NB4 (cell line): ENCODE results near the gene KRTAP12-4.
"Not testable (repeated sequence)": the region's sequence is repeated elsewhere in the genome, so short reads cannot be mapped to it uniquely, and the experiment has no call there.

Source experiments
- DNase-seq: peaks from one replicate; pipeline ENCODE4 v3.0.0; 2010; ENCODE audit warnings: low read depth
- H3K4me3 ChIP-seq: one replicate; pipeline ENCODE4 v1.5.1; 2011; ENCODE audit warnings: mild to moderate bottlenecking, low read depth, low read length, moderate library complexity
- MYC ChIP-seq: IDR thresholded peaks from 2 replicates; pipeline ENCODE4 v1.6.1; 2011; ENCODE audit warnings: low read depth, low read length
- POLR2A ChIP-seq: IDR thresholded peaks from 2 replicates; pipeline ENCODE4 v1.6.1; 2011; ENCODE audit warnings: mild to moderate bottlenecking; ENCODE audit not compliant: insufficient read length; ENCODE audit errors: extremely low read depth
- TF ChIP-seq, protein P1 (sequence below): IDR thresholded peaks from 2 replicates; pipeline ENCODE4 v1.6.1; 2011; ENCODE audit warnings: low read depth, low read length
- TF ChIP-seq, protein P2 (sequence below): IDR thresholded peaks from one replicate; pipeline ENCODE4 v1.5.1; 2012; ENCODE audit warnings: low read depth, low read length

The KRTAP12-4 gene

DNA sequence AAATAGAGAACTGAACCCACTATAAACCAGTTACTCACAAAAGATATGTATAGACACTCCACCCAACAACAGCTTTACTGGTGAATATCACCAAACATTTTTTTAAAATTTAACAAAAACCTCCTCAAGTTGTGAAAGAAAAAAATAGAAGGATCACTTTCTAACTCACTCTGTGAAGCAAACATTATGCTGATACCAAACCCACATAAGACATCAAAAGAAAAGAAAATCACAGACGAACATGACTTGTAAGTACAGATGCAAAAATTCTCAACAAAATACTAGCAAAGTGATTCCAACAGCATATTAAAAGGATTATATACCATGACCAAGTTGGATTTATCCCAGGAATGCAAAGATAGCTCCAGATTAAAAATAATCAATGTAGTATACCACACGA lies 37.2 kb upstream of the KRTAP12-4 start:
- no peak overlapping the region for H3K4me3 ChIP-seq
- DNase-seq, result no peak
- no peak for TF ChIP-seq MYC
- TF ChIP-seq, protein P1, sequence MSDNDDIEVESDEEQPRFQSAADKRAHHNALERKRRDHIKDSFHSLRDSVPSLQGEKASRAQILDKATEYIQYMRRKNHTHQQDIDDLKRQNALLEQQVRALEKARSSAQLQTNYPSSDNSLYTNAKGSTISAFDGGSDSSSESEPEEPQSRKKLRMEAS, result no peak
- TF ChIP-seq, protein P2, sequence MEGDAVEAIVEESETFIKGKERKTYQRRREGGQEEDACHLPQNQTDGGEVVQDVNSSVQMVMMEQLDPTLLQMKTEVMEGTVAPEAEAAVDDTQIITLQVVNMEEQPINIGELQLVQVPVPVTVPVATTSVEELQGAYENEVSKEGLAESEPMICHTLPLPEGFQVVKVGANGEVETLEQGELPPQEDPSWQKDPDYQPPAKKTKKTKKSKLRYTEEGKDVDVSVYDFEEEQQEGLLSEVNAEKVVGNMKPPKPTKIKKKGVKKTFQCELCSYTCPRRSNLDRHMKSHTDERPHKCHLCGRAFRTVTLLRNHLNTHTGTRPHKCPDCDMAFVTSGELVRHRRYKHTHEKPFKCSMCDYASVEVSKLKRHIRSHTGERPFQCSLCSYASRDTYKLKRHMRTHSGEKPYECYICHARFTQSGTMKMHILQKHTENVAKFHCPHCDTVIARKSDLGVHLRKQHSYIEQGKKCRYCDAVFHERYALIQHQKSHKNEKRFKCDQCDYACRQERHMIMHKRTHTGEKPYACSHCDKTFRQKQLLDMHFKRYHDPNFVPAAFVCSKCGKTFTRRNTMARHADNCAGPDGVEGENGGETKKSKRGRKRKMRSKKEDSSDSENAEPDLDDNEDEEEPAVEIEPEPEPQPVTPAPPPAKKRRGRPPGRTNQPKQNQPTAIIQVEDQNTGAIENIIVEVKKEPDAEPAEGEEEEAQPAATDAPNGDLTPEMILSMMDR, result no peak
- no peak for TF ChIP-seq POLR2A

DNA sequence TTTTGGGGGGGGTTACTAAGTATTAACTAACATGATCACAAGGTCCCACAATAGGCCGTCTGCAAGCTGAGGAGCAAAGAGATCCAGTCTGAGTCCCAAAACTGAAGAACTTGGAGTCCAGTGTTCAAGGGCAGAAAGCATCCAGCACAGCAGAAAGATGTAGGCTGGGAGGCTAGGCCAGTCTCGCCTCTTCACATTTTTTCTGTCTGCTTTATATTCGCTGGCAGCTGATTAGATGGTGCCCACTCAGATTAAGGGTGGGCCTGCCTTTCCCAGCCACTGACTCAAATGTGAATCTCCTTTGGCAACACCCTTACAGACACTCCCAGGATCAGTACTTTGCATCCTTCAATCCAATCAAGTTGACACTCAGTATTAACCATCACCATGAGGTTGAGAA lies 35.3 kb upstream of the KRTAP12-4 start:
- DNase-seq, H3K4me3 ChIP-seq: not testable (repeated sequence)

DNA sequence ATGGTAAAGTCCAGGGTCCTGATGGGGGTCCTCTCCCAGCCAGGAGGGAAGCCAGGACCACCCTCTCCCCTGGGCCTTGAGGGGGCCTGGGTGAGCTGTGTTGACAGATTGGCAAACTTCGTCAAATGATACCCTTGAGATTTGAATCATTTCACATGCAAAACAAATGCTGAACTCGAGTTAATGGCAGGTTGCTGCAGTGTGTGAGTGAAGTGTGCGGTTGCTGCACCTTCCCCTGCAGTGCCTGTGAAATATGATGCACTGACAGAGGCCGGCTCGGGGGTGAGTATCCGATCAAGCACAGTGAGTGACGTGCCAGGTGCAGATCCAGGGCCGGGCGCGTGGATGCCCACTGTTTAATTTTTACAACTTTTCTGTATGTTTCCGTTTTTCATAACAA lies 33.2 kb upstream of the KRTAP12-4 start:
- TF ChIP-seq POLR2A (no peak), MYC (no peak)
- TF ChIP-seq, protein P1, result no peak
- TF ChIP-seq, protein P2, result no peak
- H3K4me3 ChIP-seq, result no peak overlapping the region
- DNase-seq, result no peak

DNA sequence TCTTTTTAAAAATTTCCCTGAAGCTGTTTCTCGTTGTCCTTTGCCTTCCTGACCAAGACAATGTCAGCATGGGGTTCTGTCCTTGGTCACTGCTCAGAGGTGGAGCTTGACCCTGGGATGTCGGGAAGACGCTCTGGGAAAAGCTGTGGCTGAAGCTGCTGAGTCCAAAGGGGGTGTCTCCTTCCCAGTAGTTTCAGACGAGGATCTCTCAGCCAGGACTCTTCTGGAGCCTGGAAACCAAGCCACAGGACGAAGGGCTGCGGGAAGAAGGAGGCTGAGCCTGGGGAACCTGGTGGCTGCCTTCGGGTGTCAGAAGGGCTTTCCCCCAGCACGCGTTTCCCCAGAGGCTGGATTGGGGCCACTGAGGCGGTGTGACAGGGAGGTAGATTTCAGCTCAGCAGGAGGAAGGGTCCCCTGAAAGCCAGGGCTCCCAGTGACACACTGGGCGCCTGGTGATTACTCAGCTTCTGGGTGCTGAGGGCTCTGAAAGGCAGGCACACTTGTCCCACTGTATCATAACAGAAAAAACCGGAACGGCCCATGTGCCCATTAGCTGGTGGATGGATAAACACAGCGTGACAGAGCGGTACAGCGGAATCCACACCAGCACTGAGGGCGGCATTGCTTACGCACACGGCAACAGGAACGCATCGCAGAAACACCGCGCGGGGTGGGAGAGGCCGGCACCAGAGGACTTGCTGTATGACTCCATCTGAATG lies 32.5 kb upstream of the KRTAP12-4 start:
- no peak for DNase-seq
- no peak overlapping the region for H3K4me3 ChIP-seq
- TF ChIP-seq, protein P2, result no peak
- TF ChIP-seq, protein P1, result no peak

DNA sequence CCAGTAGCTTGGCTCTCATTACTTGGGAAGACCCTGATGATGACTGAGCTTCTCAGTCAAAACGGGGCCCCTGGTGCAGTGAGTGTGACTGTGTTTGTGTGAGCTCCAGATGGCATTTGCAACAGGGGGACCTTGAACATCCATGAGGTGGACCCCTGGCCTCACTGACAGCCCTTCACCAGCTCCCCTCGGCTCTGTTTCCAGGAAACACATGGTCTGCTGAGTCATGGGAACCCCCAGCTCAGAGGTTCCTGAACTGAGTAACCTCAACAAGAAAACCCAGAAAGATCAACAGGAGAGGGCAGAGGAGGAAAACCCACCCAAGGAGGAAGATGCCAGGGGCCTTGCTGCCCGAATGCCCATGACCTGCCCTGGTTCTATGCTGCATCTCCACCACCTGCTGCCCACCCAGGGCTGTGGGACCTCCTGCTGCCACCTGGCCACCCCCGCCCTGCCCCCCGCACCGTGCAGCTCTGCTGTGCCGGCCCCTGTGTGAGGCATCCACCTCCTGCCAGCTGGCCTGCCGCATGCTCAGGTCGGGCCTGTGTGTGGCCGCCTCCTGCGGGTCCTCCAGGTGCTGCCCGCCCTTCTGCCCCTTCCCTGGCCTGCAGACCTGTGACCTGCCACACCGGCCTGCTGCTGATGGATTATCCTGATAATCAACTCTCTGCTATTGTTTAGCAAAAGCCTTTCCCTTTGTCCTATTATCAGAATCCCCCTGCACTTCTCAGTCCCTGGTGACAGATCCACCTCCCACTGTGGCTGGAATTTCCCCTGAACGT lies 31.7 kb upstream of the KRTAP12-4 start:
- no peak for DNase-seq
- no peak overlapping the region for H3K4me3 ChIP-seq
- no peak for TF ChIP-seq MYC
- no peak for TF ChIP-seq POLR2A
- TF ChIP-seq, protein P2, result no peak
- TF ChIP-seq, protein P1, result no peak

DNA sequence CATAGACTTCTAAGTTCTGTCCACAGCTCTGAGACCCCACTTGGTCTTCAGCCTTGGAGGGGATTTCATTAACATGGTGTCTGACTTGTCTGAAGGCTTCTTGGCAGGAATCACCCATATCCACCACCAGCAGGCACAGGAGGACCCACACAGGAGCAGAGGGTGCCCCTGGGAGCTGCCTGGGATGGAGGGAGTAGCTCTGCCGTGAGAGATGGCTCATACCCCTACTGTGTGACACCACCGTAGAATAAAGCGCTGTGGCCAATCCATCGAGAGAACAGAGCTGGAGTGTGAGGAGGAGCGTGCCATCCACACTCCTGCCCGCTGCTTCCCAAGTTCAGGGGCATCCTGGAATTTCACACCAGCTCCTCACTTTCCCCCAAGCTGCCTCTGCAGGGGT lies 30.6 kb upstream of the KRTAP12-4 start:
- not testable (repeated sequence) for DNase-seq, H3K4me3 ChIP-seq

DNA sequence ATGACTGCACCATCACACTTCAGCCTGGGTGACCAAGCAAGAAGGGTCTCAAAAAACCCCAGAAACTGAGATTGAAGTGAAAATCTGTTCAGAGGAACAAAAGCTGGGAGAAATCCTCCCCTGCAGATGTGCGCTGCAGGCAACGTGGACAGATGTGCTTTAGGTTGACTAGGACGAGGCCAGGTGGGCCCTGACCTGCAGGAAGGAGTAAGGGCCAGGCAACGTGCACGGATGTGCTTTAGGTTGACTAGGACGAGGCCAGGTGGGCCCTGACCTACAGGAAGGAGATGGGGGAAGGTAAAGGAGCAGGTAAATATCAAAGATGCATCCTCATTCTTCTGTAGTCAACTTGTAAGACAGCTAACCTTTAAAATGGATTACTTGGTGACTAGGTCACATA lies 30.0 kb upstream of the KRTAP12-4 start:
- no peak overlapping the region for H3K4me3 ChIP-seq
- TF ChIP-seq, protein P2, result no peak
- TF ChIP-seq, protein P1, result no peak
- no peak for TF ChIP-seq POLR2A
- TF ChIP-seq MYC, result no peak
- DNase-seq, result no peak
